C1 segment of cervical spinal cord (tissue), 14 donors: ENCODE measurements around the gene ZNF595.
A peak's percentile ranks its signal among the peaks of the same experiment; 100 is the strongest.
"Not testable (repeated sequence)": the region's sequence is repeated elsewhere in the genome, so short reads cannot be mapped to it uniquely, and the experiment has no call there.

Experiments
- DNase-seq, 14 donors: peaks; one replicate each; lab custom pipeline; 2025; lab: John Stamatoyannopoulos, UW

Gene ZNF595

DNA sequence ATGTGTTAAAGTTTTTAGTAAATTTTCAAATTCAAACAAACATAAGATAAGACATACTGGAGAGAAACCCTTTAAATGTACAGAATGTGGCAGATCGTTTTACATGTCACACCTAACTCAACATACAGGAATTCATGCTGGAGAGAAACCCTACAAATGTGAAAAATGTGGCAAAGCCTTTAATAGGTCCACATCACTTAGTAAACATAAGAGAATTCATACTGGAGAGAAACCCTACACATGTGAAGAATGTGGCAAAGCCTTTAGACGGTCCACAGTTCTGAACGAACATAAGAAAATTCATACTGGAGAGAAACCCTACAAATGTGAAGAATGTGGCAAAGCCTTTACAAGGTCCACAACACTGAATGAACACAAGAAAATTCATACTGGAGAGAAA is 32.8 kb downstream of the ZNF595 start:
- no peak for DNase-seq

- DNase-seq: not testable (repeated sequence)
These were observed 33.6 kb downstream of the ZNF595 start for GRCh38 chr4:86559-87324.

DNA sequence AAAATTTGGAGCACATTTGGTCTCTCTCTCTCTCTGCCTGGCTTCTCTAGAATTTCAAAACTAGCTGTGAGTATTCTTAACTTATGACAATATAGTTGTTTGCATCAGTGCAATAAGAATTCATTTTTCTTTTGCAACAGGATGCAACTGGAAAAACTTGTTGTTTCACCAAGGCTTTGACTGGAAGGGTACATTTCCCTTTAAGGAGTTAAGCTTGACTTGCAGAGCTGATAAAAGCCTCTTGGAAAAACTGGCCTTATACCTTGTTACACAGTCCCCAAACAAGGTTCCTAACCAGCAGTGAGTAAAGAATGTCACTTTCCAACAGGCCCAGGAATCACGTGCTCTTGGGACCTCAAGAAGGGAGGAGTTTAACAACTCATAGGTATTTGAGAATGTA is 45.3 kb downstream of the ZNF595 start:
- DNase-seq: no peak

GRCh38 chr4:99863-100262 is 46.7 kb downstream of the ZNF595 start:
- no peak for DNase-seq

- no peak for DNase-seq
These were observed 53.9 kb downstream of the ZNF595 start for GRCh38 chr4:107083-107443.

DNA sequence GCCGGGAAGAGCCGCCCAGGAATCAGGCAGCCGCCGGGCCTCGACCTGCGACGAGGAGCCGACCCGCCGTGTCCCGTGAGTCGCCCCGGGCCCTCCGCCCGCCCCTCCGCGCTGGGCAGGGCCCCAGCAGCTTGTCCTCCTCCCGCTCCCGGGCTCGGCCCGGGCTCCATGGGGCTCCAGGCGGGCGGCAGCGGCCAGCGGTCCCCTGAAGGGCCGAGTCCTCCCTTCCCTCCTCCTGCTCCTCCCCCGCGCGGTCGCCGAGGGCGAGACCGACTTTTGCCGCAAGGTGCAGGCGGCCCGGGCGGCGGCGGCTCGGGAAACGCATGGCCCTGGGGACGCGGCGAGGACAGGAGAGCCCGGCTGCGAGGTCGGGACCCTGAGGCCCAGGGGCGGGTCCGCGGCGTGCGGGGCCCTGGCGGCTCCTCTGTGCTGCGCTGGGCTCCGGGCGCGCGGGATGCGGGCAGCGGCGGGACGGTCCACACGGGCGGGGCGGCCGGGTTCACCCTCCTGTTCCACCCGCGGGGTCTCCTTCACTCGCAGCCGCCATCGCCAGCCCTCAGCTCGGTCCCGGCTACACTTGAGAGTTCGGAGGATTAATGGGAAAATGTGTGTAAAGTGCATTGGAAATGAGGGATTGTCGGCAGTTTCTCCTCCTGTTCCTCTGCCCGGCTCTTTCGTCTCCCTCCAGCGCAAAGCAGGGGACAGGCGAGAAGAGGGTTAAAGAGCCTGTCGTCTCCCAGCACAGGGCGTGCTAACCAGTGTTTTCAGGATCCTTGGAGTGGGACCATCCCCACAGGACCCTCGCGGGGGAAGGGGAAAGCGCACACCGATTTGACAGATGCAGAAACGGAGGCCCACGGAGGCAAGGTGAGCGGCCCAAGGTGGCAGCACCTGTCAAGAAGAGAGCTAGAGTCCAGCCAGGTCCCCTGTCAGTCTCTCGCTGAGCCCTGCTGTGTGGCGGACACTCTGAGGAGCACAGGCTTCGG is 54.6 kb downstream of the ZNF595 start:
- DNase-seq: no peak

DNA sequence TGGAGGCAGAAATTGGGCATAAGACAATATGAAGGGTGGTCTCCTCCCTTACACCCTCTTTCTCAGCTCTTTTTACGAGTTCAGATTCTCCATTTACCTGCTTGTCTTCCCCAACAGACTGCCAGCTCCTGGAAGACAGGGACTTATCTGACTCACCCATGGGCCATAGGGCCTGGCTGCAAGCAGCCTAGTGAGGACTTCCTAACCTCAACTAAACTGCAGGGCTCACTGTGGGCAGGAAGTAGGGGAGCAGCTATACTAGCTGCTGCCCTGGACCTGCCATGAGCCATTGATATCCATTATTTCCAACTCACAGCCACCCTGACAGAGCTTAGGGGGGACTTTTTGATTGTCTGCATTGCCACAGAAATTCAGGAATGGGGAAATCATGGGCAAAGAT is 59.6 kb downstream of the ZNF595 start:
- DNase-seq: no peak

DNA sequence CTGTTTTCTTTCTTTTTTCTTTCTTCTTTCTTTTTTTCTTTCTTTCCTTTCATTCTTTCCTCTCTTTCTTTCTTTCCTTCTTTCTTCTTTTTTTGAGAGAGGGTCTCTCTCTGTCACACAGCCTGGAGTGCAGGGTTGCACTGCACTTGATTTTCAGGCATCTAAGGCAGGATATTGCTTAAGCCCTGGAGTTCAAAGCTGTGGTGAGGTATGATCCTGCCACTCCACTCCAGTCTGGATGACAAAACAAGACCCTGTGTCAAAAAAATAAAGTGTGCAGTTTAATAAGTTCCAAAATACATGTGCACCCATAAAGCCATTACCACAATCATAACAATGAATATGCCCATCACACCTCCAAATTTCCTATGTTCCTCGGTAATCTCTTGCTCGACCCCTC is 60.6 kb downstream of the ZNF595 start:
- no peak for DNase-seq

DNA sequence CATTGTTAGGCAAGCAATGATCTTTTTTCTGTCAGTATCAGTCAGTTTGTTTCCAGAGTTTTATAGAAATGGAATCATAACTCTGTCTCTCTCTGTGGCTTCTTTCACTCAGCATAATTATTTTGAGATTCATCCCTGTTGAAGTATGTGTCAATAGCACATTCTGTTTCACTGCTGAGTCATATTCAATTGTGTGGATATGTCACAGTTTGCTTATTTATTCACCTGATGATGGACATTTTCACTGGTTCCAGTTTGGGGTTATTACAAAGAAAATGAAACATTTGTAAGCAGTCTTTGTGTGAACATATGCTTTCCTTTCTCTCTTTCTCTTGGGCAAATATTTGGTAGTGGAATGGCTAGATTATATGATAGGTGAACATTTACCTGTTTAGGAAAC is 61.0 kb downstream of the ZNF595 start:
- DNase-seq: no peak

DNA sequence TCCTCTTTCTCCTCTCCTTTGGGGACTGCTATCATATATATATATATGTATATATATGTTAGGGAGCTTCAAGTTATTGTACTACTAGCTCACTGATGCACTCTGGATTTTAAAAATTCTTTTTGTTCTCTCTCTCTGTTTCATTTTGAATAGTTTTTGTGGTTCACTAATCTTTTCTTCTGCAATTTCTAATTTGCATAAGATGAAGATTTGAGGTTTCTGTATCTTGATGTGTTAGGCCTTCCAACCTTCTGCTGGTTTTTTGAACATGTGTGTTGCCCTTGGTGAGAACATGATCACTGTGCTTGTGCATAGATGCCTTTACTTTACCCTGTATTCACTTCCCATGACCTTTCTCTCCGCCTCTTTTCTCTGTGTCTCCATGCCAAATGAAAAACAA is 63.4 kb downstream of the ZNF595 start:
- no peak for DNase-seq

DNA sequence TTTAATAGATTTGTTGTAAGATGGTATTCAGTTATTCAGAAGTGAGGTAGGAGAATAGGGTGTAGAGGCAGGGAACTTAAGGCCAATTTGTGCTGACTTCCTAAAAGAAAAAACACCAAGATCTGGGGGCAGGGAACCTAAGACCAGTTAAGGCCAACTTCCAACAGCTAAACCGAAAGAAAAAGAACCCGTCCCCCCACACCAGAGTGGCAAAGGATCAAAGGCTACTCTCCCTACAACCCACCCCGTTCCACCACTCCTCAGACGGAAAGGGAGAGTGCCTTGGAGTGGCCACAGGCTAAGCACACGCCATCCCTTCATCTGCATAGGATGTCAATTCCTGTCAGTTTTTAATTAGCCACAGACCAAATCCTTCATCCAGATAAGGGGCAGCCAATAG is 67.5 kb downstream of the ZNF595 start:
- no peak for DNase-seq

DNA sequence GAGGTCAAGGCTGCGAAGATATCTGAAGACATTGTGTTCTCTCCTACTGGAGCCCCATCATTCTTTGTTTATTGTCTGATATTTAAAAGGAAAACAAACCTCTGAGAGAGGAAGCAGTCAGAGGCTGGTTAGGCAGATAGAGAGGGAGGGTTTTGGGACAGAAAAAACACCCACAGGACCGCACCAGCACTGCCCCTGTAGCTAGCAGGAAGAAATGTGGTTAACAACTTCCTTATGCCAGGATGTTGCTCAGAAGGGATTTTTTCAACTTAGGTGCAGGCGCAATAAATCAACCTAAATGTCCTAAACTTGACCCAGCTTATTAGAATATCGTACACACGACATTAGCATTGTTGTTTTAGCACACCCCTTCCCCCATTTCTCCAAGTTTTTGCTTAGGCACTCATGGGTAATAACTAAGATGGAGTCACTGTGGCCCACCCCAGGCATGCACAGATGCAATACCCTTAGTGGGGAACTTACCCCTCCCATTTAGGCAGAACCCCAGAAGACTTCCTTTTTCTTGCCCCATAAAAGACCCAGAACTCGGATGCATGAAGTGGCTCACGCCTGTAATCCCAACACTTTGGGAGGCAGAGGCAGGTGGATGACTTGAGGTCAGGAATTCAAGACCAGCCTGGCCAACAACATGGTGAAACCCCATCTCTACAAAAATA is 68.4 kb downstream of the ZNF595 start:
- no peak for DNase-seq

DNA sequence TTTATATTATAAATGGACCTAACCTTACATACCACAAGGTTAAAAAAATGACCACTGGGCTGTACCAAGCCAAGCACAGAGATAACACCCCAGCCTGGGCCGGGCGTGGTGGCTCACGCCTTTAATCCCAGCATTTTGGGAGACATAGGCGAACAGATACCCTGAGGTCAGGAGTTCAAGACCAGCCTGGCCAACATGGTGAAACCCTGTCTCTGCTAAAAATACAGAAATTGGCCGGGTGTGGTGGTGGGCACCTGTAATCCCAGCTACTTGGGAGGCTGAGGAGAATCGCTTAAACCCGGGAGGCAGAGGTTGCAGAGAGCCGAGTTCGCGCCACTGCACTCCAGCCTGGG is 70.8 kb downstream of the ZNF595 start:
- not testable (repeated sequence) for DNase-seq

- DNase-seq: peak; percentile 54 to 95 (median 88)
These were observed 71.4 kb downstream of the ZNF595 start, which contains the start of gene ZNF718 for GRCh38 chr4:124275-125081. Gene ZNF718, plus strand, starts transcription at chr4:124501. Its CDS starts 170 bp downstream, at chr4:124671.

DNA sequence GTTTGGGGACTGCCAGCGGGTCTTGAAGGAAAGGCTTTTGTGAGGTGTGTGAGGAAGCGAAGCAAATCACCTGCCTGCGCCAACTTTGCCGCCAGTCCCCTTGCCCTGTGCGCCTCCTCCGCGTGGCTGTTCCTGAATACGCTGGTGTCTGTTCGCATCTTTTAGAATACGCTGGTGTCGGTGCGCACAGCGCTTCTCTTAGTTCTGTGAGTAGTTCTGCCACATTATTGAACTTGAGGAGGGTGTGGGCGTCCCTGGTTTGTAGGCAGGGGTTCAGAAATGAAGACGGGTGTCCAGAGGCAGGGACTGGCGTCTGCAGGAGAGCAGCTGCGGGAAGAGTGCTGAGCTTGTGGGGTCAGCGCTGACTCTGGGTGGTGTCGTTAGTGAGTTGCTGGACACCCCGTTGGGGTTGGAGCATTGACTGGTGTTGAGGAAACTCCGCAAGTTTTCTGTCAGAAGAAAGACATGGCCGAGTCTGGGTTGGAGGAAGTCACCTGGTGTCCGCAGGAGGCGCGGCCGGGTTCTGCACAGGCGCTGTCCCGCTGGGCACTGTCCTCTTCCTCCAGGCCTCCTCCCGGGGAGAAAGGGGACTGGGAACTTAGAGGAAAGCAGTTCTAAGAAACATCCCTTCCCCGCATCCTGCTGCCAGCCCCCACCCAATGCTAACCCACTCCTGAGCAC is 72.1 kb downstream of the ZNF595 start:
- peak in 10 of 14 donors; percentile 1 to 66 (median 37) for DNase-seq

- DNase-seq: peak in 1 of 14 donors; percentile 11
These were observed 72.7 kb downstream of the ZNF595 start for GRCh38 chr4:125833-126232.

DNA sequence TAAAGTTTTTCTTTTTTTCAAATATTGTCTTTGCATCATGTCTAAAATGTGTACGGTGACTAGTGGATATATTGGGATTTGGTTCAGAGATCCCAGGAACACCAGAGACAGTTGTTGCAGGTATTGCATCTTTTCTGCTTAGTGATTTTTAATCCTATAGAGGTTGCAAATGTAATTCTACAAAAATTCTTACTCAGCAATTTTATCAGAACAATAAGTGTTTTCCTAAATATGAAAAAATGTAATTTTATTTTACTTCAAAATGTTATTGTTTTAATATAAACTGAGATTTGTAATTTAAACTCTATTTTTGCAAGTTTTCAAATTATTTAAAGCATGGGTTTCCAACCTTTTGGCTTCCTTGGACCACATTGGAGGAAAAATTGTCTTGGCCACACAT is 79.4 kb downstream of the ZNF595 start:
- DNase-seq: no peak
